Measurements from ENCODE around the gene VMO1. TPM values are rescaled to one million over a fixed set of nuclear protein-coding genes. Genes with fewer than 3 reads are reported as not detected.

Gene VMO1
- total RNA-seq, 4 donors from 2014 or later, result 1.8 to 4.0 TPM; not detected in 2

- Histone ChIP-seq H3K27ac (no peak overlapping the region), H3K27me3 (no peaks in the 10 kb centered on the region), H3K36me3 (no peaks in the 10 kb centered on the region), H3K9me3 (no peaks in the 10 kb centered on the region), H3K4me1 (peaks cover 8 to 10% of the 10 kb centered on the region in 2 donors), H3K4me3 (replicated peaks in 1 of 3) (peak overlapping the region; percentile 50 to 83 (median 74))
- TF ChIP-seq POLR2A (IDR thresholded peaks at IDR 0.05), result no peak
- no peak for TF ChIP-seq CTCF (IDR thresholded peaks at IDR 0.05)
- intact Hi-C loops (cut with DNase I), result loop anchor here (5.0 kb wide), 1 partner anchor 47 kb away; the partner anchor contains the start of genes GLTPD2 and VMO1
- no peak for DNase-seq
- WGBS, 2 donors, result 16 to 20% methylated on average over 11 to 12 of the region's 13 CpGs
These were observed 46.2 kb downstream of the VMO1 start for GRCh38 chr17:4740025-4740351.

GRCh38 chr17:4739122-4740024 lies 46.8 kb downstream of the VMO1 start, which contains the start of the genes CXCL16 and ZMYND15:
Gene CXCL16 (minus strand): TSS chr17:4739928. CDS start chr17:4739339, 589 bp downstream.
Gene ZMYND15 (plus strand): TSS chr17:4739833. CDS start chr17:4740549, 716 bp downstream.
- H3K4me3 ChIP-seq (replicated peaks in 1 of 3), result peak within 1 kb of the TSS; percentile 50 to 83 (median 74)

GRCh38 chr17:4738136-4739121 lies 47.7 kb downstream of the VMO1 start:
- no peaks in the 10 kb centered on the region for H3K36me3 ChIP-seq
- H3K9me3 ChIP-seq, result no peaks in the 10 kb centered on the region
- H3K4me1 ChIP-seq, result peaks cover 8 to 9% of the 10 kb centered on the region in 2 donors
- 19 to 23% methylated on average over 31 to 39 of the region's 41 CpGs for WGBS, 2 donors
- TF ChIP-seq CTCF (IDR thresholded peaks at IDR 0.05) (no peak), POLR2A (IDR thresholded peaks at IDR 0.05) (no peak)
- DNase-seq, result no peak
- peak overlapping the region; percentile 50 to 83 (median 74) for H3K4me3 ChIP-seq (replicated peaks in 1 of 3)
- H3K27me3 ChIP-seq, result no peaks in the 10 kb centered on the region
- H3K27ac ChIP-seq, result peak overlapping the region in 1 of 3 donors; percentile 21
- intact Hi-C loops (cut with DNase I), result no loop called here

More at GRCh38 chr17:4739122-4740024, 46.8 kb downstream of the VMO1 start, which contains the start of the genes CXCL16 and ZMYND15:
- intact Hi-C loops (cut with DNase I), result loop anchor here (5.0 kb wide), 1 partner anchor 48 kb away; the partner anchor contains the start of genes GLTPD2 and VMO1
- Histone ChIP-seq H3K27ac (peak within 1 kb of the TSS in 2 of 3 donors; percentile 34 to 42), H3K4me1 (peaks cover 8 to 9% of the 10 kb centered on the region in 2 donors), H3K9me3 (no peaks in the 10 kb centered on the region), H3K27me3 (no peaks in the 10 kb centered on the region), H3K36me3 (no peaks in the 10 kb centered on the region)
- 2 to 5% methylated on average over 7 to 8 of the region's 100 CpGs for WGBS, 2 donors
- peak; percentile 65 to 69 for DNase-seq
- TF ChIP-seq POLR2A (IDR thresholded peaks at IDR 0.05) (peak in 1 of 2 donors; percentile 32), CTCF (IDR thresholded peaks at IDR 0.05) (no peak)

- H3K27ac ChIP-seq, result no peak overlapping the region
- H3K27me3 ChIP-seq, result no peaks in the 10 kb centered on the region
- H3K36me3 ChIP-seq, result no peaks in the 10 kb centered on the region
- no peak overlapping the region for H3K4me3 ChIP-seq (replicated peaks in 1 of 3)
- no peak for DNase-seq
- H3K9me3 ChIP-seq, result no peaks in the 10 kb centered on the region
- intact Hi-C loops (cut with DNase I), result no loop called here
- WGBS, 2 donors, result 79 to 80% methylated on average over 9 of the region's 9 CpGs
- TF ChIP-seq POLR2A (IDR thresholded peaks at IDR 0.05) (no peak), CTCF (IDR thresholded peaks at IDR 0.05) (no peak)
- H3K4me1 ChIP-seq, result peaks cover 16 to 17% of the 10 kb centered on the region in 2 donors
These were observed 50.1 kb downstream of the VMO1 start for GRCh38 chr17:4735876-4736651.

Other genes with a start within 250 kb of the VMO1 start
- 10 to 100 TPM; 23.5 to 50.2 (median 37.6) TPM for gene MYBBP1A, start 231.0 kb downstream of the VMO1 start, total RNA-seq
- 1 to 10 TPM in 1 of 4 donors, under 1 TPM in 1, not detected in 2; 0.56 to 1.3 TPM for gene GGT6, start 225.8 kb downstream of the VMO1 start, total RNA-seq
- under 1 TPM; 0.44 to 0.81 (median 0.67) TPM for gene SMTNL2, start 201.8 kb downstream of the VMO1 start, total RNA-seq
- gene ALOX15, start 144.7 kb downstream of the VMO1 start, total RNA-seq, result not detected
- 10 to 100 TPM; 13.2 to 33.9 (median 28.1) TPM for gene PELP1, start 82.2 kb downstream of the VMO1 start, total RNA-seq
- 10 to 100 TPM in 3 of 4 donors, 1 to 10 TPM in 1; 8.4 to 20.6 (median 14.4) TPM for gene ARRB2, start 75.7 kb downstream of the VMO1 start, total RNA-seq
- gene MED11, start 54.9 kb downstream of the VMO1 start, total RNA-seq, result 10 to 100 TPM; 37.3 to 54.7 (median 41.3) TPM
- under 1 TPM; 0.29 to 0.44 (median 0.37) TPM for gene ZMYND15, start 46.5 kb downstream of the VMO1 start, total RNA-seq
- 10 to 100 TPM in 3 of 4 donors, 1 to 10 TPM in 1; 6.6 to 13.7 (median 12.8) TPM for gene CXCL16, start 46.4 kb downstream of the VMO1 start, total RNA-seq
- not detected for gene TM4SF5, start 14.5 kb downstream of the VMO1 start, total RNA-seq
- gene GLTPD2, start 2.6 kb upstream of the VMO1 start, total RNA-seq, result not detected
- gene PSMB6, start 9.8 kb upstream of the VMO1 start, total RNA-seq, result 100 to 1,000 TPM; 108 to 322 (median 141) TPM
- 10 to 100 TPM; 10.7 to 20.0 (median 16.2) TPM for gene PLD2, start 20.8 kb upstream of the VMO1 start, total RNA-seq
- 10 to 100 TPM; 25.1 to 51.6 (median 31.2) TPM for gene MINK1, start 47.0 kb upstream of the VMO1 start, total RNA-seq
- 1 to 10 TPM in 3 of 4 donors, under 1 TPM in 1; 0.33 to 1.9 (median 1.3) TPM for gene C17orf107, start 113.2 kb upstream of the VMO1 start, total RNA-seq
- gene CHRNE, start 116.7 kb upstream of the VMO1 start, total RNA-seq, result under 1 TPM; 0.29 to 0.83 (median 0.49) TPM
- gene GP1BA, start 145.9 kb upstream of the VMO1 start, total RNA-seq, result not detected
- 10 to 100 TPM; 29.3 to 62.4 (median 48.4) TPM for gene SLC25A11, start 153.7 kb upstream of the VMO1 start, total RNA-seq
- 10 to 100 TPM; 47.1 to 77.0 (median 67.2) TPM for gene RNF167, start 153.9 kb upstream of the VMO1 start, total RNA-seq
- gene PFN1, start 162.2 kb upstream of the VMO1 start, total RNA-seq, result 100 to 1,000 TPM; 228 to 606 (median 328) TPM
- gene ENO3, start 164.8 kb upstream of the VMO1 start, total RNA-seq, result 1 to 10 TPM in 3 of 4 donors, not detected in 1; 5.4 to 8.8 (median 5.5) TPM
- gene SPAG7, start 181.5 kb upstream of the VMO1 start, total RNA-seq, result 10 to 100 TPM; 50.5 to 69.7 (median 68.3) TPM
- 10 to 100 TPM; 17.1 to 29.0 (median 20.4) TPM for gene CAMTA2, start 201.3 kb upstream of the VMO1 start, total RNA-seq
- 1 to 10 TPM; 1.0 to 2.3 (median 1.4) TPM for gene INCA1, start 211.2 kb upstream of the VMO1 start, total RNA-seq
- gene KIF1C, start 211.6 kb upstream of the VMO1 start, total RNA-seq, result 100 to 1,000 TPM in 1 of 4 donors, 10 to 100 TPM in 3; 67.3 to 134 (median 86.9) TPM
- under 1 TPM in 1 of 4 donors, not detected in 3; 0.11 TPM for gene SLC52A1, start 249.1 kb upstream of the VMO1 start, total RNA-seq